ENCODE results near the gene RNU1-3. TPM values are rescaled to one million over a fixed set of nuclear protein-coding genes. Genes with fewer than 3 reads are reported as not detected.
A peak's percentile ranks its signal among the peaks of the same experiment; 100 is the strongest.
"Not testable (repeated sequence)": the region's sequence is repeated elsewhere in the genome, so short reads cannot be mapped to it uniquely, and the experiment has no call there.

The RNU1-3 gene
- total and polyA plus RNA-seq, 2 of the 8 experiments (the other 6 are each of a cell fraction or from before 2014, with no cell fraction given): 145 to 1,303 TPM

DNA sequence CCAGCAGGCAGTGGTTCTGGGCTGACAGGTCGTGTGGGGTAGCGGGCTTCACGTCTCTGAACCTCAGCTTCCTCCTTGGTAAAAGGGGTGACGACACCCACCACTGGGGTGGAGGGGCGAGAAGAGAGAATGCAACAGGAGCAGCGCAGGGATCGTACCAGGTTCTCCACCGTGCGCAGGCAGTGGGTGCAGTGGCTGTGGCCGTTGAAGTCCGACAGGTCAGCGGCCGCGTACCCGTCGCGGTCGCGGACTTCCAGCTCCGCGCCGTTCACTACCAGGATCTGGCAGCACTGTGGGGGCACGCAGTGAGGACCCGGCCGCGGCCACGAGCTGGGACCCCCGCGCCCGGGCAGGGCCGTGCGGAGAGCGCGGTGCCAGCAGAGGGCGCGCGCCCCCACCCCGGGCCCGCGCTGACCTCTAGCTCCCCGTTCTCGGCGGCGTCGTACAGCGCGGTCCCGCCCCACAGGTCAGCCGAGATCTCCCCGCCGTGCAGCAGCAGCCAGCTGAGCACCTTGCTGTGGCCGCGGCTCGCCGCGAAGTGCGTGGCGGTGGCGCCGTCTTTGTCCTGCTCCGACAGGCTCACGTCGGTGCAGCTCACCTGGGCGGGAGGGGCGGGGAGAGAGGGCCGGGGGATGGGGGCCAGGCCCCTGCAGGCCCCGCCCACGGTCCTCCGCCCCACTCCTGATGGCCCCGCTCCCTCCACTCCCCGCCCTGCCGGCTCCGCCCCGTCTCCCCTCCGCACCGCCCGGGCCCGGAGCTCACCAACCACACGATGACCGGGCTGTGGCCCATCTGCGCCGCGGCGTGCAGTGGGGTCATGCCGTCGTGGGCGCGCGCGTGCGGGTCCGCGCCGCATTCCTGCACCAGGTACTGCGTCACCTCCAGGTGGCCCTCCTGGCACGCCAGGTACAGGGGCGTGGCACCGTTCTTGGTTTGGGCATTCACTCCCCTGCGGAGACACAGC lies 40.7 kb upstream of the RNU1-3 start:
- not testable (repeated sequence) for H3K27me3 ChIP-seq (replicated peaks in 1 of 4; ENCODE audit: control insufficient read depth in 3 of 4, extremely low read depth in 1 of 4, insufficient read depth in 3 of 4, low read length in 3 of 4); H3K9ac ChIP-seq (replicated peaks in 1 of 4; ENCODE audit: extremely low read depth in 1 of 4, low read depth in 3 of 4, low read length in 3 of 4); H2BK15ac ChIP-seq (ENCODE audit: low read length); H2BK20ac ChIP-seq (ENCODE audit: low read length); H3K56ac ChIP-seq (replicated peaks; ENCODE audit: insufficient read length, low read depth, low read length); H4K20me1 ChIP-seq (replicated peaks in 1 of 2; ENCODE audit: control insufficient read depth in 1 of 2, insufficient read depth in 2 of 2, low read length in 2 of 2); H3K4me1 ChIP-seq (replicated peaks in 1 of 4; ENCODE audit: control insufficient read depth in 3 of 4, insufficient read depth in 4 of 4, low read length in 3 of 4); H2BK12ac ChIP-seq (ENCODE audit: low read depth, low read length); H3K23me2 ChIP-seq (ENCODE audit: low read depth, low read length); H3K36me3 ChIP-seq (ENCODE audit: control insufficient read depth in 2 of 4, insufficient read depth in 4 of 4, low read length in 3 of 4); H3K9me3 ChIP-seq (ENCODE audit: insufficient read depth in 2 of 2, low read depth in 1 of 2, low read length in 1 of 2); FAIRE-seq; H4K5ac ChIP-seq (ENCODE audit: insufficient read length, low read depth, low read length); H2BK5ac ChIP-seq (ENCODE audit: low read depth, low read length); H2AFZ ChIP-seq (ENCODE audit: low read length); H3K23ac ChIP-seq (ENCODE audit: insufficient read length); H3K14ac ChIP-seq (ENCODE audit: insufficient read length); H3K18ac ChIP-seq (ENCODE audit: extremely low read depth, low read length); H4K8ac ChIP-seq (ENCODE audit: extremely low read depth, insufficient read depth, low read length); H3K79me1 ChIP-seq (ENCODE audit: low read depth, low read length); H3K4ac ChIP-seq (replicated peaks; ENCODE audit: insufficient read length, low read depth, low read length); H2AK5ac ChIP-seq (ENCODE audit: low read depth, low read length); H3K27ac ChIP-seq (ENCODE audit: low read depth, low read length); H3K79me2 ChIP-seq (ENCODE audit: control insufficient read depth in 1 of 2, insufficient read depth in 2 of 2, low read length in 2 of 2); H4K91ac ChIP-seq (replicated peaks; ENCODE audit: insufficient read length, low read length); H2BK120ac ChIP-seq (replicated peaks; ENCODE audit: low read depth, low read length)
- ChIA-PET CTCF (ENCODE audit: partially characterized antibody) (interaction anchor here (0.8 to 29.9 kb wide), 10 partner anchors 6 to 344 kb away, joined by 3 to 723 read pairs (median 5); partner anchors contain the start of gene NBPF1), POLR2A (ENCODE audit: partially characterized antibody) (interaction anchor here (1.0 to 6.8 kb wide), 5 partner anchors 10 to 194 kb away, joined by 3 to 52 read pairs (median 4); no protein-coding TSS in a partner anchor)
- peak in 1 of 2 experiments; percentile 84 for DNase-seq (ENCODE audit: low read depth in 1 of 2, low spot score in 2 of 2)
- Histone ChIP-seq H3K4me3 (ENCODE audit: extremely low read depth in 1 of 4, insufficient read depth in 2 of 4, low read depth in 3 of 4, low read length in 4 of 4) (peak overlapping the region in 2 of 4 experiments; percentile 48 to 51; a peak in 6 of 8 replicates), H3K4me2 (ENCODE audit: insufficient read depth in 1 of 2, low read depth in 2 of 2, low read length in 2 of 2) (peak overlapping the region; percentile 43 to 58; a peak in 3 of 4 replicates)
- 4% methylated on average over 5 of the region's 99 CpGs; no CpG with 5 or more reads in 1 of the 2 experiments for WGBS, 2 experiments (ENCODE audit: extremely low coverage in 1 of 2, insufficient coverage in 1 of 2, insufficient read length in 1 of 2, insufficient replicate concordance in 2 of 2, low coverage in 1 of 2, low lambda C conversion rate in 2 of 2, missing lambda C conversion rate in 1 of 2)
- TF ChIP-seq KDM4A (IDR thresholded peaks at IDR 0.05; ENCODE audit: low read depth, low read length, severe bottlenecking): peak; percentile 40

Data from H1 (cell line).